Activated CD8-positive, alpha-beta memory T cell treated with anti-CD3 and anti-CD28 coated beads, Interleukin-2, amount 10 ng/mL, durations not matched to agents 7 days and 5 days (primary cell): ENCODE data around the gene MUC13. TPM values are rescaled to one million over a fixed set of nuclear protein-coding genes. Genes with fewer than 3 reads are reported as not detected.

Experiments
- ATAC-seq: fragments of 150-1000 bp; cut with Tn5 transposase; one replicate; pipeline ENCODE4 v1.10.0; 2021; ENCODE audit warnings: moderate library complexity
- CTCF ChIA-PET: fragments of 350-600 bp; sonication (Branson Sonifier 250); formaldehyde crosslinking; loops from one replicate; lab custom pipeline; 2021; ENCODE audit warnings: antibody characterized with exemption; lab: Charles Lee
- DNase-seq: peaks from one replicate; pipeline ENCODE4 v3.0.0-alpha.2; 2020
- H3K27ac Mint-ChIP-seq: one replicate; pipeline ENCODE4 v1.8.0; 2021; ENCODE audit warnings: mild to moderate bottlenecking, mixed read lengths
- H3K27me3 Mint-ChIP-seq: one replicate; pipeline ENCODE4 v1.8.0; 2021; ENCODE audit warnings: mixed read lengths
- H3K36me3 Mint-ChIP-seq: one replicate; pipeline ENCODE4 v1.8.0; 2021; ENCODE audit warnings: mild to moderate bottlenecking, mixed read lengths
- H3K4me1 Mint-ChIP-seq: one replicate; pipeline ENCODE4 v1.8.0; 2021; ENCODE audit warnings: mixed read lengths
- H3K4me3 Mint-ChIP-seq: one replicate; pipeline ENCODE4 v1.8.0; 2021; ENCODE audit warnings: mild to moderate bottlenecking, moderate library complexity, mixed read lengths
- H3K9me3 Mint-ChIP-seq: one replicate; pipeline ENCODE4 v1.8.0; 2022; ENCODE audit warnings: low read depth, mixed read lengths
- total RNA-seq, 2 experiments: library from RNA; stranded (reverse); gene quantifications; one replicate each; pipeline ENCODE4 v1.2.3, GENCODE V29; 2021

MUC13 gene
- total RNA-seq, 2 experiments from 2014 or later: not detected

DNA sequence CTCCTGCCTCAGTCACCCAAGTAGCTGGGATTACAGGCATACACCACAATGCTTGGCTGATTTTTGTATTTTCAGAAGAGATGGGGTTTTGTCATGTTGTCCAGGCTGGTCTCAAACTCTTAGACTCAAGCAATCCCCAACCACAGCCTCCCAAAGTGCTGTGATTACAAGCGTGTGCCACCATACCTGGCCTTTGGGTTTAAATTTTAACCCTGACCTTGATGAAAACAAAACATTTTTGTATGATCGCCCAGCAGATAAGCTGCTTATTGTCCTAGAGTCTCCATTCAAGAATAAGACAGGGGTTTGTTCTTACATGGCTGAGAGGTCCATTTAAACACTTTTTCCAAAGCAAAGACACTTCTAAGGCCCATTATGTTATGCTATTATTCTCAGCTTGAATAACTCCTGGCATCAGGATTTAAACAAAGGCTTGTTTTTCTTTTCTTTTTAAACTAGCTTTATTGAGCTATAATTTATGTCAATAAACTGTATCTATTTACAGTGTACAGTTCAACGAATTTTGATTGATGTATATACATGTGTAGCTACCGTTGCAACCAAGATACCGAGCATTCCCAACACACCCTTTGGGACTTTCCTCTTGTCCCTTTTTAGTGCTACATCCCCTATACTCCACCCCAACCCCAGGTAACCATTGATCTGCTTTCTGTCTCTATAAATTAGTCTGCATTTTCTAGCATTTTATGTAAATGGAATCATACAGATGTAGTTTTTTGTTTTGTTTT is 1.4 kb upstream of the MUC13 start:
- Mint-ChIP-seq H3K27me3 (peaks cover 46% of the 10 kb centered on the region), H3K4me3 (no peak overlapping the region), H3K9me3 (no peaks in the 10 kb centered on the region), H3K27ac (no peak overlapping the region), H3K36me3 (no peaks in the 10 kb centered on the region), H3K4me1 (no peaks in the 10 kb centered on the region)
- CTCF ChIA-PET: interaction anchor here (0.7 to 1.4 kb wide), 2 partner anchors 9 to 102 kb away, joined by 4 read pairs; no protein-coding TSS in a partner anchor
- DNase-seq (no peak), ATAC-seq (no peak)

- no peak for DNase-seq
- H3K36me3 Mint-ChIP-seq: no peaks in the 10 kb centered on the region
- CTCF ChIA-PET: interaction anchor here (0.7 to 1.4 kb wide), 2 partner anchors 10 to 102 kb away, joined by 4 read pairs; no protein-coding TSS in a partner anchor
- no peak overlapping the region for H3K4me3 Mint-ChIP-seq
- no peak overlapping the region for H3K27ac Mint-ChIP-seq
- no peak for ATAC-seq
- peaks cover 52% of the 10 kb centered on the region for H3K27me3 Mint-ChIP-seq
- no peaks in the 10 kb centered on the region for H3K4me1 Mint-ChIP-seq
- no peaks in the 10 kb centered on the region for H3K9me3 Mint-ChIP-seq
Observed at GRCh38 chr3:124935264-124935663, 713 bp upstream of the MUC13 start.

GRCh38 chr3:124928333-124929202 is 6.0 kb downstream of the MUC13 start:
- Mint-ChIP-seq H3K4me3 (no peak overlapping the region), H3K36me3 (no peaks in the 10 kb centered on the region), H3K4me1 (peaks cover 14% of the 10 kb centered on the region), H3K27me3 (peaks cover 69% of the 10 kb centered on the region), H3K27ac (no peak overlapping the region), H3K9me3 (no peaks in the 10 kb centered on the region)
- CTCF ChIA-PET: interaction anchor here (0.7 to 3.4 kb wide), 10 partner anchors 15 to 661 kb away, joined by 3 to 18 read pairs (median 4); no protein-coding TSS in a partner anchor
- DNase-seq: peak; percentile 75
- peak; percentile 74 for ATAC-seq

DNA sequence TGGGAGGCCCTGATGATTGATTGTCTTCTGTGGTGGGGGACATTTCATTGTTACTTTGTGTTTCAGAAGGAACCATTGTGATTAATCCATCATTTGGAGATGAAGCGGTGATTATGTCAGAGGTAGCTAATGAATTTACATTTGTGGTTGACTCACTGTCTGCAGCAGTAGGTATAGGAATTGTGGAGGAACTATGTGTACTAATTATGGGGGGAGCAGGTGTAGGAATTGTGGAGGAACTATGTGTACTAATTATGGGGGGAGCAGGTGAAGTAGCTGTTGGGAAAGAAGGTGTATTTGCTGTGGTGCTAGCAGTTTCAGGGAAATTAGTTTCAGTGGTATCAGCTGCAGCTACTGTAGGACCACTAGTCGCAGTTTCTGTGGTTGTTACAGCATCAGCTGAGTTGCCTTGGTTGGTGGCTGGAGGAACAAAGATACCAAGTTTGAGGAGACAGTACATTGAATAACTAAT is 6.9 kb downstream of the MUC13 start:
- H3K4me1 Mint-ChIP-seq: peaks cover 14% of the 10 kb centered on the region
- ATAC-seq: peak; percentile 53
- no peaks in the 10 kb centered on the region for H3K9me3 Mint-ChIP-seq
- no peak overlapping the region for H3K27ac Mint-ChIP-seq
- H3K27me3 Mint-ChIP-seq: peaks cover 68% of the 10 kb centered on the region
- CTCF ChIA-PET: interaction anchor here (0.6 to 3.4 kb wide), 12 partner anchors 8 to 668 kb away, joined by 3 to 18 read pairs (median 4); partner anchors contain the start of gene OSBPL11
- peak; percentile 54 for DNase-seq
- H3K4me3 Mint-ChIP-seq: no peak overlapping the region
- no peaks in the 10 kb centered on the region for H3K36me3 Mint-ChIP-seq

DNA sequence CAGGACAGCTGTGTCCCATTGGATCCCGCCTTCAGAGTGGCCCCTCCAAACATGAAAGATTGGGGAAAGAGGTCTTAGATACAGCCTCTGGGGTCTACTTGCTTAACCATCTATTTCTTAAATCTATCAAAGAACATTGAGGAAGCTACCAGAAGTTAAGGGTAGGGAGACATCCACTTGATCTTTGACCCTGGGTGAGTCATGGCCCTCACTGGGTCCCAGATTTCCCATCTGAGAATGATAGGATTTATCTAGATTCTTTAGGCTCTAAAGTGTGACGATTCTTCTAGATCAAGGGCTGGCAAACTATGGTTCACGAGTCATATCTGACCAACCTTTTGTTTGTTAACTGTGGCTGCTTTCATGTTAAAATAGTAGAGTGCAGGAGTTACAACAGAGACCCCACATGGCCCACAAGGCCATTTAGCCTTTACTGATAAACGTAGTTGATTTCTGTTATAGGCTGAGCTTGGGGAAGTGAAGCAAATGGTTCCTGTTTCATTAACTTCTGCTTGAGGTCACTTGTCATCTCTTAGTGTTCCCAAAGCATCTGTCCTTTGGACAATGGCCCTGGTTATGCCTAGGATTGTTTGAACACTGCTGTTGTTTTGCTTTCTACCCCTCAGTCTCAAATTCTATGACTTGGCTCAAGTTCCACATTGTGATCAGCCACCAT is 8.0 kb downstream of the MUC13 start:
- H3K36me3 Mint-ChIP-seq: no peaks in the 10 kb centered on the region
- no peak overlapping the region for H3K27ac Mint-ChIP-seq
- H3K27me3 Mint-ChIP-seq: peaks cover 67% of the 10 kb centered on the region

DNA sequence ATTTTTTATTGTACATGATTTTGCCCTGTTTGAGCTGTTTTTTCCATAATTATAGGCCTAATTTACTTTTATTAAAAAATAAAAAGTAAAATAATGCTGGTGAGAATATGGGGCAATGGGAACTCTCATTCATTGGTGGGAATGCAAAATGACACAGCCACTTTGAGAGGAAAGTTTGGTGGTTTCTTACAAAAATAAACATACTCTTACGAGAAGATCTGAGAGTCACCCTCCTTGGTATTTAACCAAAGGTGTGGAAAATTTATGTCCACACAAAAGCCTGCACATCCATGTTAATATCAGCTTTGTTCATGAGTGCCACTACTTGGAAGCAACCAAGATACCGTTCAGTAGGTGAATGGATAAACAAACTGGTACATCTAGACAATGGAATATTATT is 9.8 kb downstream of the MUC13 start:
- ATAC-seq: no peak
- CTCF ChIA-PET: no interaction called here
- Mint-ChIP-seq H3K27me3 (peaks cover 56% of the 10 kb centered on the region), H3K4me1 (peaks cover 14% of the 10 kb centered on the region), H3K27ac (no peak overlapping the region), H3K4me3 (no peak overlapping the region), H3K36me3 (no peaks in the 10 kb centered on the region), H3K9me3 (no peaks in the 10 kb centered on the region)
- DNase-seq: no peak

More for the DNA sequence above, 8.0 kb downstream of the MUC13 start:
- peaks cover 14% of the 10 kb centered on the region for H3K4me1 Mint-ChIP-seq
- H3K4me3 Mint-ChIP-seq: no peak overlapping the region
- DNase-seq (no peak), ATAC-seq (no peak)
- CTCF ChIA-PET: interaction anchor here (0.6 to 3.4 kb wide), 6 partner anchors 46 to 669 kb away, joined by 3 to 18 read pairs (median 4); partner anchors contain the start of gene OSBPL11
- H3K9me3 Mint-ChIP-seq: no peaks in the 10 kb centered on the region

- no peak for DNase-seq
- H3K4me1 Mint-ChIP-seq: peaks cover 14% of the 10 kb centered on the region
- peaks cover 55% of the 10 kb centered on the region for H3K27me3 Mint-ChIP-seq
- ATAC-seq: no peak
- no peaks in the 10 kb centered on the region for H3K36me3 Mint-ChIP-seq
- no peaks in the 10 kb centered on the region for H3K9me3 Mint-ChIP-seq
- no peak overlapping the region for H3K27ac Mint-ChIP-seq
- CTCF ChIA-PET: interaction anchor here (1.4 kb wide), 1 partner anchor 515 kb away, joined by 3 read pairs; no protein-coding TSS in a partner anchor
- H3K4me3 Mint-ChIP-seq: no peak overlapping the region
Observed at GRCh38 chr3:124923833-124924232, 10.7 kb downstream of the MUC13 start.

DNA sequence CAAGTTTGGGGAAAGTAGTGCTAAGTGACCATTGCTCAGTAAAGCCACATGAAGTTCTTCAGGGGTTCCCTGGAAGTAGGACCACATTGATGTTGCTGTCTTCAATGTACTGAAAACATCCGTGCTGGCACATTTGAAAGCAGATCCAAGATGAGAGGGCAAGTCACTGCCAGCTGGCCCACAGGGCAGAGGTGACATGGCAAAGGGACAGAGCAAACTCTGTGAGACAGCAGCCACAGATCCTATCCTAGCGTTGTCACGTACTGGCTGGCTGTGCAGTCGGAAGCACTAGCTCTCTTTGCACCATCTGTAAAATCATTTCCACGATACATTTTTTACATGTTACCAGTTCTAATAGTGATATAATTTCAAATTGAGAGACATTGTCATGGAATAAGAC is 13.8 kb downstream of the MUC13 start:
- ATAC-seq: no peak
- Mint-ChIP-seq H3K4me1 (no peaks in the 10 kb centered on the region), H3K27me3 (peaks cover 49% of the 10 kb centered on the region), H3K9me3 (no peaks in the 10 kb centered on the region), H3K27ac (no peak overlapping the region), H3K36me3 (no peaks in the 10 kb centered on the region), H3K4me3 (no peak overlapping the region)
- CTCF ChIA-PET: interaction anchor here (1.2 kb wide), 1 partner anchor 20 kb away, joined by 3 read pairs; no protein-coding TSS in a partner anchor
- no peak for DNase-seq

- Mint-ChIP-seq H3K27ac (no peak overlapping the region), H3K4me3 (no peak overlapping the region), H3K27me3 (peaks cover 48% of the 10 kb centered on the region), H3K4me1 (no peaks in the 10 kb centered on the region), H3K36me3 (no peaks in the 10 kb centered on the region), H3K9me3 (no peaks in the 10 kb centered on the region)
- DNase-seq (no peak), ATAC-seq (no peak)
- CTCF ChIA-PET: interaction anchor here (1.1 to 1.2 kb wide), 2 partner anchors 8 to 666 kb away, joined by 3 to 5 read pairs; no protein-coding TSS in a partner anchor
Observed at GRCh38 chr3:124919756-124920155, 14.8 kb downstream of the MUC13 start.

GRCh38 chr3:124918524-124918923 is 16.0 kb downstream of the MUC13 start:
- H3K4me1 Mint-ChIP-seq: no peaks in the 10 kb centered on the region
- no peaks in the 10 kb centered on the region for H3K36me3 Mint-ChIP-seq
- no peak overlapping the region for H3K4me3 Mint-ChIP-seq
- H3K27me3 Mint-ChIP-seq: peaks cover 41% of the 10 kb centered on the region
- CTCF ChIA-PET: interaction anchor here (1.0 to 1.9 kb wide), 3 partner anchors 16 to 157 kb away, joined by 3 to 4 read pairs (median 3); no protein-coding TSS in a partner anchor
- H3K9me3 Mint-ChIP-seq: no peaks in the 10 kb centered on the region
- no peak overlapping the region for H3K27ac Mint-ChIP-seq
- DNase-seq: no peak
- ATAC-seq: no peak

DNA sequence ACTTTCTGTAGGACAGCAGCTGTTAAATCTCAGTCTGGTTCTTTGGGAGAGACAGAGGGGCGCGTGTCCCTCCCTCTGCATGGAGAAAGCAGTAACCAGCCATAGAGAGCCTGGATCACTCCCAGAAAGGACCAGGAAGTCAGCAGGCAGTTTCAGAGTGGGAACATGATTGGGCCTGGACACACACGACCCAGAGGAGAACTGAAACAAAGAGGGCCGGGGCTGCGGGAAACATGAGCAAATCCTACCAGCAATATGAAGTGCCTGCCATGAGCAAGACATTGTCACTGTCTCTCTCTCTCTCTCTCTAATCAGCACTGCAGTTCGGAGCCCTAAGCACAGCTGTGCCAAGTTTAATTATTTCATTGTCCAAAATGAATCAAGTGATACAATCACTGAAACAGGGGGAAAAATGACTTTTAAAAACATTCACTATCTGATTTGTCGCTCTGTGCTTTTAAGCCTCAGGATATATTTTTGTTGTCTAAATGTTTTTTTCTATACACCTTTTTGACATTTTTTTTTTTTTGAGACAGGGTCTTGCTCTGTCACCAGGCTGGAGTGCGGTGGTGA is 17.6 kb downstream of the MUC13 start:
- Mint-ChIP-seq H3K27me3 (peaks cover 37% of the 10 kb centered on the region), H3K27ac (no peak overlapping the region), H3K36me3 (no peaks in the 10 kb centered on the region), H3K4me1 (no peaks in the 10 kb centered on the region), H3K4me3 (no peak overlapping the region), H3K9me3 (no peaks in the 10 kb centered on the region)
- no peak for ATAC-seq
- DNase-seq: no peak
- CTCF ChIA-PET: interaction anchor here (1.3 to 1.9 kb wide), 3 partner anchors 14 to 156 kb away, joined by 3 to 4 read pairs (median 3); no protein-coding TSS in a partner anchor

DNA sequence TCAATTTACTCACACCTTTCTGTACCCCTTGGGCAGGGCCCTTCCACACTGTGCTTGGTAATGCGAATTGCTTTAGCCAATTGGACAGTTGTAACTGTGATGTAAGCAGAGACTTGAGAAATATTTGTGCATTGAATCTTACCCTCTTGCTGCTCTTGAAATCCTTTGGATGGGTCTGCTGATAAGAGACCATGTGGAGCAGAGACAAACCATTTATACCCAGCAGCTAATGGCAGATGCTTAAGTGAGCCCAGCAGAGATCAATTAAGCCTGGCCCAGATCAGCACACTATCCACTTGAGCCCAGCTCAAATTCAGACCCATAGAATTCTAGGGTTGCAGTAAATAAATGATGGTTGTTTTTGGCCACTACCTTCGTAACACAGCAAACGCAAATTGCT is 19.3 kb downstream of the MUC13 start:
- no peak overlapping the region for H3K4me3 Mint-ChIP-seq
- CTCF ChIA-PET: no interaction called here
- DNase-seq (no peak), ATAC-seq (no peak)
- no peak overlapping the region for H3K27ac Mint-ChIP-seq
- peaks cover 40% of the 10 kb centered on the region for H3K27me3 Mint-ChIP-seq
- H3K36me3 Mint-ChIP-seq: no peaks in the 10 kb centered on the region
- H3K9me3 Mint-ChIP-seq: no peaks in the 10 kb centered on the region
- no peaks in the 10 kb centered on the region for H3K4me1 Mint-ChIP-seq
